ENCODE data around the gene SH2D2A. TPM values are rescaled to one million over a fixed set of nuclear protein-coding genes. Genes with fewer than 3 reads are reported as not detected.

SH2D2A gene
- total RNA-seq, 1 donor from 2014 or later = 4.9 TPM

- intact Hi-C loops (cut with DNase I) = no loop called here
- DNase-seq (ENCODE audit: extremely low spot score in 2 of 2) = no peak
- TF ChIP-seq POLR2AphosphoS5 (IDR thresholded peaks at IDR 0.05; ENCODE audit: insufficient read depth in 1 of 2, low read depth in 1 of 2) = no peak
- TF ChIP-seq CTCF (IDR thresholded peaks at IDR 0.05) = no peak
- no peak for TF ChIP-seq POLR2A (IDR thresholded peaks at IDR 0.05)
- no peaks in the 10 kb centered on the region for H3K9me3 ChIP-seq
- H3K4me3 ChIP-seq = no peak overlapping the region
- no peaks in the 10 kb centered on the region for H3K36me3 ChIP-seq
- H3K27ac ChIP-seq = no peak overlapping the region
- H3K4me1 ChIP-seq = peaks cover 12% of the 10 kb centered on the region
- H3K27me3 ChIP-seq = no peaks in the 10 kb centered on the region
Measured at GRCh38 chr1:156849151-156849496, 32.5 kb upstream of the SH2D2A start.

GRCh38 chr1:156848461-156849150 lies 32.0 kb upstream of the SH2D2A start:
- Histone ChIP-seq H3K27me3 (no peaks in the 10 kb centered on the region), H3K27ac (no peak overlapping the region), H3K4me3 (no peak overlapping the region), H3K9me3 (no peaks in the 10 kb centered on the region), H3K4me1 (peaks cover 12% of the 10 kb centered on the region), H3K36me3 (no peaks in the 10 kb centered on the region)
- intact Hi-C loops (cut with DNase I) = no loop called here
- no peak for TF ChIP-seq POLR2AphosphoS5 (IDR thresholded peaks at IDR 0.05; ENCODE audit: insufficient read depth in 1 of 2, low read depth in 1 of 2)
- DNase-seq (ENCODE audit: extremely low spot score in 2 of 2) = no peak

GRCh38 chr1:156847591-156848460 lies 31.2 kb upstream of the SH2D2A start:
- TF ChIP-seq CTCF (IDR thresholded peaks at IDR 0.05) (no peak), POLR2A (IDR thresholded peaks at IDR 0.05) (no peak), POLR2AphosphoS5 (IDR thresholded peaks at IDR 0.05; ENCODE audit: insufficient read depth in 1 of 2, low read depth in 1 of 2) (no peak)
- intact Hi-C loops (cut with DNase I) = no loop called here
- no peak overlapping the region for H3K27ac ChIP-seq
- H3K4me1 ChIP-seq = peaks cover 12% of the 10 kb centered on the region
- H3K27me3 ChIP-seq = no peaks in the 10 kb centered on the region
- H3K36me3 ChIP-seq = no peaks in the 10 kb centered on the region
- no peak overlapping the region for H3K4me3 ChIP-seq
- H3K9me3 ChIP-seq = no peaks in the 10 kb centered on the region
- DNase-seq (ENCODE audit: extremely low spot score in 2 of 2) = no peak

GRCh38 chr1:156846643-156847042 lies 30.0 kb upstream of the SH2D2A start:
- Histone ChIP-seq H3K4me3 (no peak overlapping the region), H3K4me1 (peaks cover 5% of the 10 kb centered on the region), H3K27me3 (no peaks in the 10 kb centered on the region), H3K36me3 (no peaks in the 10 kb centered on the region), H3K27ac (no peak overlapping the region), H3K9me3 (no peaks in the 10 kb centered on the region)
- intact Hi-C loops (cut with DNase I) = no loop called here
- TF ChIP-seq CTCF (IDR thresholded peaks at IDR 0.05) (no peak), POLR2A (IDR thresholded peaks at IDR 0.05) (no peak), POLR2AphosphoS5 (IDR thresholded peaks at IDR 0.05; ENCODE audit: insufficient read depth in 1 of 2, low read depth in 1 of 2) (no peak)
- DNase-seq (ENCODE audit: extremely low spot score in 2 of 2) = no peak

GRCh38 chr1:156845953-156846545 lies 29.4 kb upstream of the SH2D2A start:
- H3K36me3 ChIP-seq = no peaks in the 10 kb centered on the region
- no peak overlapping the region for H3K4me3 ChIP-seq
- intact Hi-C loops (cut with DNase I) = no loop called here
- no peak for TF ChIP-seq POLR2A (IDR thresholded peaks at IDR 0.05)
- TF ChIP-seq POLR2AphosphoS5 (IDR thresholded peaks at IDR 0.05; ENCODE audit: insufficient read depth in 1 of 2, low read depth in 1 of 2) = no peak
- TF ChIP-seq CTCF (IDR thresholded peaks at IDR 0.05) = no peak
- no peak for DNase-seq (ENCODE audit: extremely low spot score in 2 of 2)
- H3K9me3 ChIP-seq = no peaks in the 10 kb centered on the region
- H3K27ac ChIP-seq = no peak overlapping the region
- no peaks in the 10 kb centered on the region for H3K27me3 ChIP-seq
- H3K4me1 ChIP-seq = peaks cover 5% of the 10 kb centered on the region
